ENCODE results near the gene MOSPD3.

DNA sequence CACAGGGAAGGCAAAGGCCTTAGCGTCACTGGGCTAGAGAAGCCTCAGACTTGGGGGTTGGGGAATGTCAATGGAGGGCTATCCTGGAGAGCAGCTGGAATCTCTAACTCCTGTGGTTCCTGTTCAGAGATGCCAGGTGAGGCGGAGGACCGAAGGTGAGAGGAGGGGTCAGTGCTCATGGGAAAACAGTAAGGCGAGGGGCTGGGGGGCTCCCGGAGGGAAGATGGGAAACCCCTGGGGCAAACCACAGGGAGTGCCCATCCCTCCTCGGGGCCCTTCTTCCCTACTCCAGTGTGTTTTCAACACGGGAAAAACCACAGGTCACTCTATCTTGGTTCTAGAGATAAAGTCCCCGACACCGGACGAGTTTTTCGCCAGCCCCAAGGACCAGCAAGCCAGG is 29.7 kb upstream of the MOSPD3 start:
- TF ChIP-seq, protein P1, sequence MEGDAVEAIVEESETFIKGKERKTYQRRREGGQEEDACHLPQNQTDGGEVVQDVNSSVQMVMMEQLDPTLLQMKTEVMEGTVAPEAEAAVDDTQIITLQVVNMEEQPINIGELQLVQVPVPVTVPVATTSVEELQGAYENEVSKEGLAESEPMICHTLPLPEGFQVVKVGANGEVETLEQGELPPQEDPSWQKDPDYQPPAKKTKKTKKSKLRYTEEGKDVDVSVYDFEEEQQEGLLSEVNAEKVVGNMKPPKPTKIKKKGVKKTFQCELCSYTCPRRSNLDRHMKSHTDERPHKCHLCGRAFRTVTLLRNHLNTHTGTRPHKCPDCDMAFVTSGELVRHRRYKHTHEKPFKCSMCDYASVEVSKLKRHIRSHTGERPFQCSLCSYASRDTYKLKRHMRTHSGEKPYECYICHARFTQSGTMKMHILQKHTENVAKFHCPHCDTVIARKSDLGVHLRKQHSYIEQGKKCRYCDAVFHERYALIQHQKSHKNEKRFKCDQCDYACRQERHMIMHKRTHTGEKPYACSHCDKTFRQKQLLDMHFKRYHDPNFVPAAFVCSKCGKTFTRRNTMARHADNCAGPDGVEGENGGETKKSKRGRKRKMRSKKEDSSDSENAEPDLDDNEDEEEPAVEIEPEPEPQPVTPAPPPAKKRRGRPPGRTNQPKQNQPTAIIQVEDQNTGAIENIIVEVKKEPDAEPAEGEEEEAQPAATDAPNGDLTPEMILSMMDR (IDR thresholded peaks at IDR 0.05; ENCODE audit: insufficient read depth, low read length) = no peak
- no peak for TF ChIP-seq POLR2AphosphoS5 (IDR thresholded peaks at IDR 0.05; ENCODE audit: low read depth)
- TF ChIP-seq GABPA (IDR thresholded peaks at IDR 0.05; ENCODE audit: low read depth) = no peak
- TF ChIP-seq, protein P2, sequence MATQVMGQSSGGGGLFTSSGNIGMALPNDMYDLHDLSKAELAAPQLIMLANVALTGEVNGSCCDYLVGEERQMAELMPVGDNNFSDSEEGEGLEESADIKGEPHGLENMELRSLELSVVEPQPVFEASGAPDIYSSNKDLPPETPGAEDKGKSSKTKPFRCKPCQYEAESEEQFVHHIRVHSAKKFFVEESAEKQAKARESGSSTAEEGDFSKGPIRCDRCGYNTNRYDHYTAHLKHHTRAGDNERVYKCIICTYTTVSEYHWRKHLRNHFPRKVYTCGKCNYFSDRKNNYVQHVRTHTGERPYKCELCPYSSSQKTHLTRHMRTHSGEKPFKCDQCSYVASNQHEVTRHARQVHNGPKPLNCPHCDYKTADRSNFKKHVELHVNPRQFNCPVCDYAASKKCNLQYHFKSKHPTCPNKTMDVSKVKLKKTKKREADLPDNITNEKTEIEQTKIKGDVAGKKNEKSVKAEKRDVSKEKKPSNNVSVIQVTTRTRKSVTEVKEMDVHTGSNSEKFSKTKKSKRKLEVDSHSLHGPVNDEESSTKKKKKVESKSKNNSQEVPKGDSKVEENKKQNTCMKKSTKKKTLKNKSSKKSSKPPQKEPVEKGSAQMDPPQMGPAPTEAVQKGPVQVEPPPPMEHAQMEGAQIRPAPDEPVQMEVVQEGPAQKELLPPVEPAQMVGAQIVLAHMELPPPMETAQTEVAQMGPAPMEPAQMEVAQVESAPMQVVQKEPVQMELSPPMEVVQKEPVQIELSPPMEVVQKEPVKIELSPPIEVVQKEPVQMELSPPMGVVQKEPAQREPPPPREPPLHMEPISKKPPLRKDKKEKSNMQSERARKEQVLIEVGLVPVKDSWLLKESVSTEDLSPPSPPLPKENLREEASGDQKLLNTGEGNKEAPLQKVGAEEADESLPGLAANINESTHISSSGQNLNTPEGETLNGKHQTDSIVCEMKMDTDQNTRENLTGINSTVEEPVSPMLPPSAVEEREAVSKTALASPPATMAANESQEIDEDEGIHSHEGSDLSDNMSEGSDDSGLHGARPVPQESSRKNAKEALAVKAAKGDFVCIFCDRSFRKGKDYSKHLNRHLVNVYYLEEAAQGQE (IDR thresholded peaks at IDR 0.05; ENCODE audit: insufficient replicate concordance, low read depth) = no peak
